A549 (cell line): ENCODE results near the gene NRGN. TPM values are rescaled to one million over a fixed set of nuclear protein-coding genes. Genes with fewer than 3 reads are reported as not detected.

ENCODE experiments used
- ATAC-seq, 2 experiments: fragments of 200-7000 bp in 1 of 2; fragments of >200 bp in 1 of 2; cut with Nextera tagmentation in 1 of 2; cut with Tn5 transposase in 1 of 2; 3 replicates each; pipeline versions ENCODE4 v1.8.0 to v1.9.1; 2018 to 2020; ENCODE audit warnings: mild to moderate bottlenecking in 1 of 2, moderate library complexity in 1 of 2
- CTCF ChIA-PET: fragments of 300-600 bp; sonication (Branson Sonifier 250); formaldehyde crosslinking; extraction: SDS; loops from one replicate; lab custom pipeline; 2021; ENCODE audit warnings: antibody characterized with exemption, inconsistent platforms; lab: Yijun Ruan, JAX
- POLR2A ChIA-PET: fragments of 350-600 bp; formaldehyde crosslinking; extraction: SDS; loops from one replicate; lab custom pipeline; 2021; ENCODE audit warnings: antibody characterized with exemption, inconsistent platforms; lab: Yijun Ruan, JAX
- DNase-seq, 2 experiments: peaks; one replicate each; pipeline versions ENCODE4 v3.0.0 to v3.0.0-alpha.2; 2011 to 2016; ENCODE audit warnings: low read depth in 1 of 2, low spot score in 1 of 2
- FAIRE-seq: peaks from 2 replicates; lab custom pipeline; 2011; peaks lifted over from hg19 to GRCh38; lab: Jason Lieb, UNC
- H3K27ac ChIP-seq, 2 experiments: fragments of >200 bp; sonication (Bioruptor Twin); formaldehyde crosslinking; 3 replicates each; pipeline ENCODE4 v1.5.1; 2016 to 2017
- H3K4me1 ChIP-seq: fragments of >200 bp; sonication (Bioruptor Twin); formaldehyde crosslinking; 3 replicates; pipeline ENCODE4 v1.6.1; 2016
- H3K4me2 ChIP-seq: fragments of >200 bp; sonication (Bioruptor Twin); formaldehyde crosslinking; 3 replicates; pipeline ENCODE4 v1.6.1; 2016
- H3K4me3 ChIP-seq: fragments of >200 bp; sonication (Bioruptor Twin); formaldehyde crosslinking; 3 replicates; pipeline ENCODE4 v1.5.1; 2016
- H3K9me3 ChIP-seq: fragments of >200 bp; sonication (Bioruptor Twin); formaldehyde crosslinking; 3 replicates; pipeline ENCODE4 v1.6.1; 2016
- CHD2 ChIP-seq: fragments of 150-350 bp; IDR thresholded peaks from 2 replicates; pipeline ENCODE4 v1.6.1; 2014; ENCODE audit warnings: low read length; ENCODE audit not compliant: partially characterized antibody
- FOSL2 ChIP-seq, 2 experiments: fragments of 450-650 bp in 1 of 2; fragments of >200 bp in 1 of 2; sonication (Bioruptor Twin) in 1 of 2; formaldehyde crosslinking; IDR thresholded peaks; 2 replicates each; pipeline versions ENCODE4 v1.5.0 to v1.6.1; 2016 to 2020; ENCODE audit warnings: mild to moderate bottlenecking in 1 of 2, moderate library complexity in 1 of 2
- GATA3 ChIP-seq: IDR thresholded peaks from 2 replicates; pipeline ENCODE4 v1.6.1; 2012; ENCODE audit warnings: borderline replicate concordance
- HDAC2 ChIP-seq: fragments of 200-600 bp; sonication (generic); IDR thresholded peaks from 2 replicates; pipeline ENCODE4 v1.6.1; 2016
- HES2 ChIP-seq: fragments of >200 bp; sonication (Bioruptor Twin); formaldehyde crosslinking; IDR thresholded peaks from 2 replicates; pipeline ENCODE4 v1.6.1; 2016
- HEYL ChIP-seq: fragments of 250-450 bp; sonication (Bioruptor Pico); IDR thresholded peaks from 2 replicates; pipeline ENCODE4 v1.8.0; 2021; ENCODE audit warnings: mild to moderate bottlenecking, moderate library complexity
- HOXA7 ChIP-seq: fragments of 250-450 bp; sonication (Bioruptor Pico); IDR thresholded peaks from 2 replicates; pipeline ENCODE4 v1.5.0; 2020; ENCODE audit warnings: mild to moderate bottlenecking, moderate library complexity
- HOXB13 ChIP-seq: fragments of 250-450 bp; sonication (Bioruptor Pico); IDR thresholded peaks from 2 replicates; pipeline ENCODE4 v1.5.0; 2020; ENCODE audit warnings: low read depth, mild to moderate bottlenecking, moderate library complexity
- HOXB5 ChIP-seq: fragments of 250-450 bp; sonication (Bioruptor Pico); IDR thresholded peaks from 2 replicates; pipeline ENCODE4 v1.5.0; 2020; ENCODE audit warnings: mild to moderate bottlenecking, moderate library complexity
- JUN ChIP-seq, 2 experiments: fragments of >200 bp; sonication (Bioruptor Twin); formaldehyde crosslinking; IDR thresholded peaks; 2 replicates in 1 of 2; 3 replicates in 1 of 2; pipeline ENCODE4 v1.6.1; 2016 to 2017
- KDM1A ChIP-seq: fragments of 200-600 bp; sonication (generic); IDR thresholded peaks from 2 replicates; pipeline ENCODE4 v1.6.1; 2016; ENCODE audit warnings: low read depth, mild to moderate bottlenecking
- KDM5A ChIP-seq: fragments of 200-600 bp; sonication (generic); IDR thresholded peaks from 2 replicates; pipeline ENCODE4 v1.6.1; 2016; ENCODE audit warnings: antibody characterized with exemption, mild to moderate bottlenecking
- MAX ChIP-seq: IDR thresholded peaks from 2 replicates; pipeline ENCODE4 v1.6.1; 2012
- MAZ ChIP-seq: fragments of 150-350 bp; IDR thresholded peaks from 2 replicates; pipeline ENCODE4 v1.6.1; 2014; ENCODE audit warnings: antibody characterized with exemption, low read depth, low read length, borderline replicate concordance
- NPAS2 ChIP-seq: fragments of 250-450 bp; sonication (Bioruptor Pico); IDR thresholded peaks from 2 replicates; pipeline ENCODE4 v1.8.0; 2022; ENCODE audit warnings: mild to moderate bottlenecking, moderate library complexity, borderline replicate concordance
- PBX3 ChIP-seq: IDR thresholded peaks from 2 replicates; pipeline ENCODE4 v1.6.1; 2012
- POLR2A ChIP-seq: IDR thresholded peaks from 2 replicates; pipeline ENCODE4 v1.6.1; 2012; ENCODE audit warnings: mild to moderate bottlenecking, low read length
- POLR2AphosphoS2 ChIP-seq: conservative IDR thresholded peaks from 2 replicates; pipeline ENCODE4 v1.6.1; 2012; ENCODE audit warnings: low read length, improper control_type of control experiment, inconsistent platforms
- RARB ChIP-seq: fragments of 250-450 bp; sonication (Bioruptor Pico); IDR thresholded peaks from 2 replicates; pipeline ENCODE4 v1.8.0; 2021; ENCODE audit warnings: mild to moderate bottlenecking, moderate library complexity
- RFX5 ChIP-seq: fragments of 450-650 bp; IDR thresholded peaks from 2 replicates; pipeline ENCODE4 v1.7.1; 2014; ENCODE audit warnings: antibody characterized with exemption, mild to moderate bottlenecking, moderate library complexity
- SREBF2 ChIP-seq: fragments of 450-650 bp; IDR thresholded peaks from 2 replicates; pipeline ENCODE4 v1.6.1; 2014; ENCODE audit warnings: mild to moderate bottlenecking, moderate library complexity
- TP53 ChIP-seq: fragments of 250-450 bp; sonication (Bioruptor Pico); IDR thresholded peaks from 2 replicates; pipeline ENCODE4 v1.5.0; 2021; ENCODE audit warnings: mild to moderate bottlenecking, moderate library complexity
- USF2 ChIP-seq: fragments of 450-650 bp; IDR thresholded peaks from 2 replicates; pipeline ENCODE4 v1.6.1; 2014; ENCODE audit warnings: antibody characterized with exemption
- ZC3H11A ChIP-seq: fragments of 450-650 bp; IDR thresholded peaks from 2 replicates; pipeline ENCODE4 v1.6.1; 2014; ENCODE audit warnings: antibody characterized with exemption, mild to moderate bottlenecking
- ZFP36 ChIP-seq: fragments of 450-650 bp; IDR thresholded peaks from 2 replicates; pipeline ENCODE4 v1.6.1; 2014; ENCODE audit warnings: borderline replicate concordance; ENCODE audit not compliant: partially characterized antibody
- ZNF302 ChIP-seq: fragments of 250-450 bp; sonication (Bioruptor Pico); IDR thresholded peaks from 2 replicates; pipeline ENCODE4 v1.9.0; 2021; ENCODE audit warnings: inconsistent platforms, mild to moderate bottlenecking, moderate library complexity
- ZSCAN20 ChIP-seq: fragments of 250-450 bp; sonication (Bioruptor Pico); IDR thresholded peaks from 2 replicates; pipeline ENCODE4 v1.8.0; 2022; ENCODE audit warnings: mild to moderate bottlenecking, moderate library complexity
- WGBS: methylation state at CpG from one replicate; pipeline ENCODE4 v1.1.6; 2017; ENCODE audit errors: missing lambda C conversion rate; 5-methylcytosine and 5-hydroxymethylcytosine counted together
- polyA plus RNA-seq, 4 experiments: library from polyadenylated mRNA; depleted of rRNA in 3 of 4; stranded (reverse); fragments of >200 nt; fragmentation: RNase III in 1 of 4; extraction: RNeasy Plus Mini Kit Qiagen cat#74134 plus additional on column Dnase treatment in 1 of 4; gene quantifications; 2 replicates in 3 of 4; 3 replicates in 1 of 4; pipeline ENCODE4 v1.2.3, GENCODE V29; 2011 to 2017
- TF ChIP-seq, protein P1 (sequence below): fragments of 250-450 bp; sonication (Bioruptor Pico); IDR thresholded peaks from 2 replicates; pipeline ENCODE4 v1.5.0; 2020; ENCODE audit warnings: low read depth, mild to moderate bottlenecking, moderate library complexity
- TF ChIP-seq, protein P2 (sequence below): fragments of 200-600 bp; sonication (generic); IDR thresholded peaks from 2 replicates; pipeline ENCODE4 v1.6.1; 2016; ENCODE audit warnings: antibody characterized with exemption, mild to moderate bottlenecking, moderate library complexity
- TF ChIP-seq, protein P3 (sequence below): fragments of >200 bp; sonication (Bioruptor Twin); formaldehyde crosslinking; IDR thresholded peaks from 3 replicates; pipeline ENCODE4 v1.5.1; 2016

NRGN gene
- polyA plus RNA-seq, 2 of the 4 experiments (the other 2 are of a cell fraction): 1.2 to 3.5 TPM

GRCh38 chr11:124722176-124722575, 17.6 kb upstream of the NRGN start:
- Histone ChIP-seq H3K4me3 (no peak overlapping the region), H3K4me2 (no peak overlapping the region), H3K27ac (no peak overlapping the region), H3K9me3 (no peaks in the 10 kb centered on the region), H3K4me1 (peaks cover 6% of the 10 kb centered on the region; the same call in 1 of the 3 replicates)
- DNase-seq: no peak
- ATAC-seq: no peak
- WGBS: 64% methylated on average over 6 of the region's 6 CpGs
- no peak for FAIRE-seq
- ChIA-PET CTCF (no interaction called here), POLR2A (no interaction called here)
- TF ChIP-seq, protein P1, sequence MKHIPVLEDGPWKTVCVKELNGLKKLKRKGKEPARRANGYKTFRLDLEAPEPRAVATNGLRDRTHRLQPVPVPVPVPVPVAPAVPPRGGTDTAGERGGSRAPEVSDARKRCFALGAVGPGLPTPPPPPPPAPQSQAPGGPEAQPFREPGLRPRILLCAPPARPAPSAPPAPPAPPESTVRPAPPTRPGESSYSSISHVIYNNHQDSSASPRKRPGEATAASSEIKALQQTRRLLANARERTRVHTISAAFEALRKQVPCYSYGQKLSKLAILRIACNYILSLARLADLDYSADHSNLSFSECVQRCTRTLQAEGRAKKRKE (CRISPR knock-in tag): no peak
- no peak for TF ChIP-seq MAX
- no peak for TF ChIP-seq SREBF2
- TF ChIP-seq JUN (IDR thresholded peaks at IDR 0.05): no peak
- no peak for TF ChIP-seq ZNF302 (CRISPR knock-in tag)
- no peak for TF ChIP-seq HOXB5 (CRISPR knock-in tag)
- no peak for TF ChIP-seq HOXB13 (CRISPR knock-in tag)
- TF ChIP-seq TP53: no peak
- TF ChIP-seq ZSCAN20 (CRISPR knock-in tag): no peak
- TF ChIP-seq, protein P2, sequence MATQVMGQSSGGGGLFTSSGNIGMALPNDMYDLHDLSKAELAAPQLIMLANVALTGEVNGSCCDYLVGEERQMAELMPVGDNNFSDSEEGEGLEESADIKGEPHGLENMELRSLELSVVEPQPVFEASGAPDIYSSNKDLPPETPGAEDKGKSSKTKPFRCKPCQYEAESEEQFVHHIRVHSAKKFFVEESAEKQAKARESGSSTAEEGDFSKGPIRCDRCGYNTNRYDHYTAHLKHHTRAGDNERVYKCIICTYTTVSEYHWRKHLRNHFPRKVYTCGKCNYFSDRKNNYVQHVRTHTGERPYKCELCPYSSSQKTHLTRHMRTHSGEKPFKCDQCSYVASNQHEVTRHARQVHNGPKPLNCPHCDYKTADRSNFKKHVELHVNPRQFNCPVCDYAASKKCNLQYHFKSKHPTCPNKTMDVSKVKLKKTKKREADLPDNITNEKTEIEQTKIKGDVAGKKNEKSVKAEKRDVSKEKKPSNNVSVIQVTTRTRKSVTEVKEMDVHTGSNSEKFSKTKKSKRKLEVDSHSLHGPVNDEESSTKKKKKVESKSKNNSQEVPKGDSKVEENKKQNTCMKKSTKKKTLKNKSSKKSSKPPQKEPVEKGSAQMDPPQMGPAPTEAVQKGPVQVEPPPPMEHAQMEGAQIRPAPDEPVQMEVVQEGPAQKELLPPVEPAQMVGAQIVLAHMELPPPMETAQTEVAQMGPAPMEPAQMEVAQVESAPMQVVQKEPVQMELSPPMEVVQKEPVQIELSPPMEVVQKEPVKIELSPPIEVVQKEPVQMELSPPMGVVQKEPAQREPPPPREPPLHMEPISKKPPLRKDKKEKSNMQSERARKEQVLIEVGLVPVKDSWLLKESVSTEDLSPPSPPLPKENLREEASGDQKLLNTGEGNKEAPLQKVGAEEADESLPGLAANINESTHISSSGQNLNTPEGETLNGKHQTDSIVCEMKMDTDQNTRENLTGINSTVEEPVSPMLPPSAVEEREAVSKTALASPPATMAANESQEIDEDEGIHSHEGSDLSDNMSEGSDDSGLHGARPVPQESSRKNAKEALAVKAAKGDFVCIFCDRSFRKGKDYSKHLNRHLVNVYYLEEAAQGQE: no peak
- TF ChIP-seq PBX3: no peak
- TF ChIP-seq CHD2: no peak
- no peak for TF ChIP-seq HES2
- TF ChIP-seq HOXA7 (CRISPR knock-in tag): no peak
- TF ChIP-seq RFX5: no peak
- no peak for TF ChIP-seq POLR2A
- no peak for TF ChIP-seq ZC3H11A
- no peak for TF ChIP-seq HEYL (CRISPR knock-in tag)
- TF ChIP-seq MAZ: no peak
- TF ChIP-seq KDM5A: no peak

- no peak for ATAC-seq
- H3K4me2 ChIP-seq: no peak overlapping the region
- no peak overlapping the region for H3K27ac ChIP-seq
- 67% methylated on average over 14 of the region's 14 CpGs for WGBS
- CTCF ChIA-PET: interaction anchor here (1.2 to 1.3 kb wide), 2 partner anchors 38 to 56 kb away, joined by 4 read pairs; no protein-coding TSS in a partner anchor
- H3K9me3 ChIP-seq: no peaks in the 10 kb centered on the region
- no peak for DNase-seq
- POLR2A ChIA-PET: interaction anchor here (1.4 kb wide), 1 partner anchor 51 kb away, joined by 3 read pairs; the partner anchor contains the start of genes SIAE and SPA17
- FAIRE-seq: no peak
- peaks cover 6% of the 10 kb centered on the region; the same call in 1 of the 3 replicates for H3K4me1 ChIP-seq
- H3K4me3 ChIP-seq: no peak overlapping the region
- TF ChIP-seq NPAS2 (CRISPR knock-in tag) (no peak), HDAC2 (no peak), GATA3 (no peak), ZFP36 (no peak), ZSCAN20 (CRISPR knock-in tag) (no peak), KDM1A (no peak), RARB (CRISPR knock-in tag) (no peak), RFX5 (no peak), FOSL2 (IDR thresholded peaks at IDR 0.05) (no peak), FOSL2 (CRISPR knock-in tag; IDR thresholded peaks at IDR 0.05) (no peak), USF2 (no peak), POLR2AphosphoS2 (no peak)
- TF ChIP-seq, protein P3, sequence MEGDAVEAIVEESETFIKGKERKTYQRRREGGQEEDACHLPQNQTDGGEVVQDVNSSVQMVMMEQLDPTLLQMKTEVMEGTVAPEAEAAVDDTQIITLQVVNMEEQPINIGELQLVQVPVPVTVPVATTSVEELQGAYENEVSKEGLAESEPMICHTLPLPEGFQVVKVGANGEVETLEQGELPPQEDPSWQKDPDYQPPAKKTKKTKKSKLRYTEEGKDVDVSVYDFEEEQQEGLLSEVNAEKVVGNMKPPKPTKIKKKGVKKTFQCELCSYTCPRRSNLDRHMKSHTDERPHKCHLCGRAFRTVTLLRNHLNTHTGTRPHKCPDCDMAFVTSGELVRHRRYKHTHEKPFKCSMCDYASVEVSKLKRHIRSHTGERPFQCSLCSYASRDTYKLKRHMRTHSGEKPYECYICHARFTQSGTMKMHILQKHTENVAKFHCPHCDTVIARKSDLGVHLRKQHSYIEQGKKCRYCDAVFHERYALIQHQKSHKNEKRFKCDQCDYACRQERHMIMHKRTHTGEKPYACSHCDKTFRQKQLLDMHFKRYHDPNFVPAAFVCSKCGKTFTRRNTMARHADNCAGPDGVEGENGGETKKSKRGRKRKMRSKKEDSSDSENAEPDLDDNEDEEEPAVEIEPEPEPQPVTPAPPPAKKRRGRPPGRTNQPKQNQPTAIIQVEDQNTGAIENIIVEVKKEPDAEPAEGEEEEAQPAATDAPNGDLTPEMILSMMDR: no peak
These were observed 14.6 kb upstream of the NRGN start for GRCh38 chr11:124724979-124725718.
